Gastrocnemius medialis (tissue), 4 donors: ENCODE measurements around the gene CHRNE.

Experiments used
- CTCF ChIP-seq, 5 experiments: fragments of 450-650 bp in 3 of 5; fragments of 200-600 bp in 2 of 5; sonication (generic) in 2 of 5; IDR thresholded peaks in 4 of 5; conservative IDR thresholded peaks in 1 of 5; 1 replicate in 4 of 5; 2 replicates in 1 of 5; pipeline ENCODE4 v1.5.1; 2016 to 2019; ENCODE audit warnings: antibody characterized with exemption in 5 of 5, mild to moderate bottlenecking in 3 of 5, moderate library complexity in 3 of 5
- POLR2A ChIP-seq, 2 donors: fragments of 450-650 bp; IDR thresholded peaks; one replicate each; pipeline ENCODE4 v1.6.1; 2017; ENCODE audit warnings: antibody characterized with exemption in 2 of 2, mild to moderate bottlenecking in 2 of 2, moderate library complexity in 2 of 2

GRCh38 chr17:4877089-4877488, 25.8 kb downstream of the CHRNE start:
- no peak for TF ChIP-seq CTCF (IDR thresholded peaks at IDR 0.05 in 4 of 5, conservative IDR thresholded peaks at IDR 0.05 in 1 of 5)
- no peak for TF ChIP-seq POLR2A (IDR thresholded peaks at IDR 0.05)
